Fibroblast of lung (primary cell): ENCODE data around the gene MAP7D2. TPM values are rescaled to one million over a fixed set of nuclear protein-coding genes. Genes with fewer than 3 reads are reported as not detected.

Source experiments
- DNase-seq, 2 donors: peaks; one replicate each; pipeline versions ENCODE4 v3.0.0 to v3.0.0-alpha.2; 2010; ENCODE audit warnings: low read depth in 2 of 2
- H2AFZ ChIP-seq: 2 replicates; pipeline ENCODE4 v1.5.1; 2012; ENCODE audit warnings: low read length, control low read depth, inconsistent platforms
- H3K27ac ChIP-seq: 2 replicates; pipeline ENCODE4 v1.5.1; 2011; ENCODE audit warnings: low read length, control low read depth; ENCODE audit not compliant: insufficient read depth
- H3K27me3 ChIP-seq: 2 replicates; pipeline ENCODE4 v1.5.1; 2011; ENCODE audit warnings: mild to moderate bottlenecking, low read length; ENCODE audit not compliant: control insufficient read depth, insufficient read depth
- H3K36me3 ChIP-seq: 2 replicates; pipeline ENCODE4 v1.5.1; 2011; ENCODE audit warnings: low read length; ENCODE audit not compliant: control insufficient read depth, insufficient read depth
- H3K4me1 ChIP-seq: 2 replicates; pipeline ENCODE4 v1.5.1; 2011; ENCODE audit warnings: low read length; ENCODE audit not compliant: control insufficient read depth, insufficient read depth; ENCODE audit errors: extremely low read depth
- H3K4me2 ChIP-seq: 2 replicates; pipeline ENCODE4 v1.5.1; 2011; ENCODE audit warnings: low read length, control low read depth; ENCODE audit not compliant: insufficient read depth; ENCODE audit errors: extremely low read depth
- H3K4me3 ChIP-seq, 4 experiments: fragments of 200-600 bp in 1 of 4; sonication (generic) in 1 of 4; replicated peaks in 1 of 4; 2 replicates each; pipeline ENCODE4 v1.5.1; 2011 to 2016; ENCODE audit warnings: low read length in 4 of 4, low read depth in 3 of 4, mild to moderate bottlenecking in 3 of 4, control low read depth in 2 of 4, inconsistent platforms in 1 of 4, mixed read lengths in 1 of 4; ENCODE audit not compliant: insufficient read depth in 1 of 4; ENCODE audit errors: control extremely low read depth in 1 of 4
- H3K79me2 ChIP-seq: 2 replicates; pipeline ENCODE4 v1.5.1; 2012; ENCODE audit warnings: mild to moderate bottlenecking, low read length, inconsistent platforms; ENCODE audit not compliant: control insufficient read depth, insufficient read depth
- H3K9ac ChIP-seq: 2 replicates; pipeline ENCODE4 v1.5.1; 2011; ENCODE audit warnings: mild to moderate bottlenecking, low read length, control low read depth; ENCODE audit not compliant: insufficient read depth
- H3K9me3 ChIP-seq: 2 replicates; pipeline ENCODE4 v1.5.1; 2012; ENCODE audit warnings: low read depth, low read length; ENCODE audit not compliant: control insufficient read depth, insufficient read depth
- H4K20me1 ChIP-seq: 2 replicates; pipeline ENCODE4 v1.5.1; 2011; ENCODE audit warnings: low read length; ENCODE audit not compliant: control insufficient read depth, insufficient read depth; ENCODE audit errors: extremely low read depth
- EZH2 ChIP-seq: IDR thresholded peaks from 2 replicates; pipeline ENCODE4 v1.5.1; 2012; ENCODE audit warnings: low read length, control low read depth, mild to moderate bottlenecking; ENCODE audit errors: missing control alignments
- polyA plus RNA-seq, 2 donors: library from polyadenylated mRNA; depleted of rRNA in 1 of 2; stranded (reverse) in 1 of 2; unstranded in 1 of 2; fragments of >200 nt; gene quantifications; 2 replicates each; pipeline ENCODE4 v1.2.1, GENCODE V29; 2011 to 2012; ENCODE audit warnings: missing spikeins in 1 of 2
- total RNA-seq: library from RNA; depleted of rRNA; stranded (reverse); fragments of >200 nt; gene quantifications from 2 replicates; pipeline ENCODE4 v1.2.1, GENCODE V29; 2014
- TF ChIP-seq, protein P1 (sequence below), 2 donors: IDR thresholded peaks in 1 of 2; conservative IDR thresholded peaks in 1 of 2; 1 replicate in 1 of 2; 2 replicates in 1 of 2; pipeline ENCODE4 v1.5.1; 2011 to 2012; ENCODE audit warnings: low read length in 2 of 2, control low read depth in 1 of 2, inconsistent platforms in 1 of 2, low read depth in 1 of 2, mild to moderate bottlenecking in 1 of 2

The MAP7D2 gene
- total and polyA plus RNA-seq, 2 donors (not counting 1 experiment from before 2014, with no cell fraction given): under 0.01 to 0.26 TPM

DNA sequence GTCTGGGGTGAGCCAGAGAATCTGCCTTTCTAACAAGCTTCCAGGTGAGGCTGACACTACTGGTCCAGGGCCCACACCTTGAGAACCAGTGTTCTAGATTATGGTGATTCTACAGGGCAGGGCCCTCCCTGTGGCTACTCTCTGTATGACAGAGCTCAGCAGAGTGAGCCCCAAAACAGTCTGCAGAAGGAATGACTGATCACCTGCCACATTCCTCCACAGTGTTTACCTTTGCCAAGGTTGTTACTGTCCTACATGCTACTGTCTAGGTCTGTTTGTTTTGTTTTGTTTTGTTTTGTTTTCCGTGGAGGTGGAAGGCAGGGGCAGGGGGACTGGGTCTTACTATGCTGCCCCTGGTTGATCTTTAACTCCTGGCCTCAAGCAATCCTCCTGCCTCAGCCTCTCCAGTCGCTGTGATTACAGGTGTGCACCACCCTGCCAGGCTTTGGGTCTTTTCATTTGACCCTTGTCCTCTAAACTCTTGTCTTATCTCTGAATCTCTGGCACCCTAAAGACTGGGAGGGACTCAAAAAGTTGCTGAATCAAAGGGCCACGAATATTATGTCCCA lies 45.1 kb downstream of the MAP7D2 start:
- Histone ChIP-seq H3K4me1 (peaks cover 3% of the 10 kb centered on the region), H3K9me3 (no peaks in the 10 kb centered on the region), H3K9ac (no peak overlapping the region), H3K27ac (no peak overlapping the region), H4K20me1 (no peaks in the 10 kb centered on the region), H3K4me3 (no peak overlapping the region), H3K36me3 (no peaks in the 10 kb centered on the region), H3K4me2 (no peak overlapping the region), H3K79me2 (no peaks in the 10 kb centered on the region), H3K27me3 (no peaks in the 10 kb centered on the region), H2AFZ (no peak overlapping the region)
- DNase-seq: no peak
- no peak for TF ChIP-seq EZH2
- TF ChIP-seq, protein P1, sequence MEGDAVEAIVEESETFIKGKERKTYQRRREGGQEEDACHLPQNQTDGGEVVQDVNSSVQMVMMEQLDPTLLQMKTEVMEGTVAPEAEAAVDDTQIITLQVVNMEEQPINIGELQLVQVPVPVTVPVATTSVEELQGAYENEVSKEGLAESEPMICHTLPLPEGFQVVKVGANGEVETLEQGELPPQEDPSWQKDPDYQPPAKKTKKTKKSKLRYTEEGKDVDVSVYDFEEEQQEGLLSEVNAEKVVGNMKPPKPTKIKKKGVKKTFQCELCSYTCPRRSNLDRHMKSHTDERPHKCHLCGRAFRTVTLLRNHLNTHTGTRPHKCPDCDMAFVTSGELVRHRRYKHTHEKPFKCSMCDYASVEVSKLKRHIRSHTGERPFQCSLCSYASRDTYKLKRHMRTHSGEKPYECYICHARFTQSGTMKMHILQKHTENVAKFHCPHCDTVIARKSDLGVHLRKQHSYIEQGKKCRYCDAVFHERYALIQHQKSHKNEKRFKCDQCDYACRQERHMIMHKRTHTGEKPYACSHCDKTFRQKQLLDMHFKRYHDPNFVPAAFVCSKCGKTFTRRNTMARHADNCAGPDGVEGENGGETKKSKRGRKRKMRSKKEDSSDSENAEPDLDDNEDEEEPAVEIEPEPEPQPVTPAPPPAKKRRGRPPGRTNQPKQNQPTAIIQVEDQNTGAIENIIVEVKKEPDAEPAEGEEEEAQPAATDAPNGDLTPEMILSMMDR (conservative IDR thresholded peaks at IDR 0.05 in 1 of 2, IDR thresholded peaks at IDR 0.05 in 1 of 2; ENCODE audit: low read depth in 1 of 2, low read length in 2 of 2): no peak

DNA sequence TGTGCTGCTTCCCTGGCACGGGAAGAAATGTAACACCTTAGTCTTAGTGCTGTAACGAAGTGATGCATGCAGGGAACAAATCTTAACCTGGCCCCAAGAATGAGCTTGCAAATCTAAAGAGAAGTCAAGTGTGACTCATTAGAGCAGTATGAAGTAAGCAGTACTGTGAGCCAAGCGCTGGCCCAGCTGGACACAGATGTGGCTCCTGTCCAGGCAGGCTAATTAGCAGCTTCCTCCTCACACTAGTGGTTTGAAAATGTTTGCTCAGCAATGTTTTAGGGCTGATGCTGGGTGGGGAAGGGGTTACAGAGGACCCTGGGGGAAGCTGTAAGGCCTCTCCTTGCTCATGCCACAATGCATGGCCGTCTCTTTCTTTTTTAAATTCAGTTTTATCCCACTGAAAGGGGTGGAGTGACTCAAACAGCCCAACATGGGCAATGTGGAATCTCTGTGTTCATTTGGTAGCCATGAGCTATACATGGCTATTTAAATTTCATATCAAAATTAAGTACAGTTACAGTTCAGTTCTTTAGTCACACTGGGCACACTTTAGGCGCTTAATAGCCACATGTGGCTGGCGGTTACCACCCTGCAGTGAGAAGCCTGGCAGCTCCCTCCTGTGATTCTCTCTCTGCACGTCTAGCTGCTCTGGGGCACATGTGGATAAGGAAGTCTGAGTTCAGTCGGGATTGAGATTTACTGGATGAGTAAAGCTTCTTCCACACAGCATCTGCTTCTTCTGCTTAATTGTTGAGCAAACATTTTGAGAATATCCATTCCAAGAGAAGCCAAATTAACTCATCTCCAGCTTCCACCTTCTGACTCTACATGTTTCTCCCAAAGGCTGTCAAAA lies 48.8 kb downstream of the MAP7D2 start:
- Histone ChIP-seq H3K79me2 (no peaks in the 10 kb centered on the region), H2AFZ (no peak overlapping the region), H3K27me3 (no peaks in the 10 kb centered on the region), H3K4me2 (peak overlapping the region; percentile 29), H3K9me3 (no peaks in the 10 kb centered on the region), H3K36me3 (no peaks in the 10 kb centered on the region), H3K4me1 (peaks cover 3% of the 10 kb centered on the region), H3K9ac (no peak overlapping the region), H3K4me3 (no peak overlapping the region), H3K27ac (no peak overlapping the region), H4K20me1 (no peaks in the 10 kb centered on the region)
- TF ChIP-seq, protein P1 (conservative IDR thresholded peaks at IDR 0.05 in 1 of 2, IDR thresholded peaks at IDR 0.05 in 1 of 2; ENCODE audit: low read depth in 1 of 2, low read length in 2 of 2): no peak
- no peak for TF ChIP-seq EZH2
- DNase-seq: peak; percentile 83 to 90

DNA sequence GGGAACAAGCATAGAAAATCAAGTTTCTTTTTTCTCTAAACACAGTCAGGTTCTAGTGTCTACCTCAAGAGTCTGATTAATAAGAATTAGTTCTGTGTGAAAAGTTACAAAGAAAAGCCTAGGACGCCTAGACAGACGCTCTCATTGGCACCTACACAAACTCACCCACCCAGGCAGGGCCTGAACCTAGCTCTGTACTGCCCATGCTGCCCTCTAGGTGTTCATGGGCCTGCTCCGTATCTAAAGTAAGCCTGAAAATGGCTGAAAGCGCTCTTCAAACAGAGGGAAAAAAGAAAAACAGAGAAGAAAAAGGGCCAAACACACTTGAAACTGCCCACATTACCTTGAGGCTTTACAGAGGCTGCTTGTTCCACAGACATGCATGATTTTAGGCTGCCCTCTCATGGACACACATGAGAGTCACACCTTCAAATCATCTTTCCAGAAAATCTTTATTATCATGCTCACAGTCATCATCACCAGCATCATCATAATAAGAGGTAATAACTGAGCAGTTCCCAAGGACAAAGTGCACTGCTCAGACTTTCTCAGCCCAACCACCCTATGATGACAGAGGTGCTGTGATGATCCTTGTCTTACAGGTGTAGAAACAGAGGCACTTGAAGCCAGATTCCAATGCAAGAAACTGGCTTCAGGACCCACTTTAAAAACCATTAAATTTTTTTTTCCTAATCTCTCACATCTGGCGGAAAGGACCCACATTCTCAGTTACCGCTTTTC lies 49.6 kb downstream of the MAP7D2 start:
- Histone ChIP-seq H3K4me2 (peak overlapping the region; percentile 11), H3K9me3 (no peaks in the 10 kb centered on the region), H3K79me2 (no peaks in the 10 kb centered on the region), H2AFZ (no peak overlapping the region), H3K27ac (peak overlapping the region; percentile 26), H4K20me1 (no peaks in the 10 kb centered on the region), H3K27me3 (no peaks in the 10 kb centered on the region), H3K4me1 (peaks cover 3% of the 10 kb centered on the region), H3K4me3 (no peak overlapping the region), H3K36me3 (no peaks in the 10 kb centered on the region), H3K9ac (no peak overlapping the region)
- DNase-seq: peak; percentile 57 to 59
- no peak for TF ChIP-seq EZH2
- TF ChIP-seq, protein P1 (conservative IDR thresholded peaks at IDR 0.05 in 1 of 2, IDR thresholded peaks at IDR 0.05 in 1 of 2; ENCODE audit: low read depth in 1 of 2, low read length in 2 of 2): peak; percentile 31 to 39
